AG09309 (cell line): ENCODE results near the gene RITA1.

ENCODE experiments used
- DNase-seq: peaks from one replicate; pipeline ENCODE4 v3.0.0-alpha.2; 2010; ENCODE audit warnings: low read depth
- H3K4me3 ChIP-seq: 2 replicates; pipeline ENCODE4 v1.5.1; 2011; ENCODE audit warnings: mild to moderate bottlenecking, low read depth, low read length, moderate library complexity; ENCODE audit not compliant: control insufficient read depth
- TF ChIP-seq, protein P1 (sequence below): IDR thresholded peaks from 2 replicates; pipeline ENCODE4 v1.5.1; 2011; ENCODE audit warnings: mild to moderate bottlenecking, low read depth, low read length, inconsistent platforms; ENCODE audit not compliant: insufficient read depth, control insufficient read depth; ENCODE audit errors: missing control alignments

Gene RITA1

DNA sequence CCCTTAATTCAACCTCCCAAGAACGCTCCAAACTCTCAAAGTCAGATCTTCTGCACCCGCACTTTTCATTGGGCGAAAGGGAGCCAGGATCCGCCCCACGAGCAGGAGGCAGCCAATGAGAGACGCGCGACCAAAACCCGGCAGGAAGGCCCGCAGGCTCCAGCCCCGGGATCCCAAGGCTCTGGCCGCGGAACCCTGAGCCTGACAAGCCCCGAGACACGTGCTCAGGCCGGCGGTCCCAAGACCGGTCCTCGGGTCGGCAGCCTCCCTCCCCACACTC, 681 bp upstream of the RITA1 start:
- peak overlapping the region; percentile 83 for H3K4me3 ChIP-seq
- DNase-seq, result peak; percentile 66
- TF ChIP-seq, protein P1, sequence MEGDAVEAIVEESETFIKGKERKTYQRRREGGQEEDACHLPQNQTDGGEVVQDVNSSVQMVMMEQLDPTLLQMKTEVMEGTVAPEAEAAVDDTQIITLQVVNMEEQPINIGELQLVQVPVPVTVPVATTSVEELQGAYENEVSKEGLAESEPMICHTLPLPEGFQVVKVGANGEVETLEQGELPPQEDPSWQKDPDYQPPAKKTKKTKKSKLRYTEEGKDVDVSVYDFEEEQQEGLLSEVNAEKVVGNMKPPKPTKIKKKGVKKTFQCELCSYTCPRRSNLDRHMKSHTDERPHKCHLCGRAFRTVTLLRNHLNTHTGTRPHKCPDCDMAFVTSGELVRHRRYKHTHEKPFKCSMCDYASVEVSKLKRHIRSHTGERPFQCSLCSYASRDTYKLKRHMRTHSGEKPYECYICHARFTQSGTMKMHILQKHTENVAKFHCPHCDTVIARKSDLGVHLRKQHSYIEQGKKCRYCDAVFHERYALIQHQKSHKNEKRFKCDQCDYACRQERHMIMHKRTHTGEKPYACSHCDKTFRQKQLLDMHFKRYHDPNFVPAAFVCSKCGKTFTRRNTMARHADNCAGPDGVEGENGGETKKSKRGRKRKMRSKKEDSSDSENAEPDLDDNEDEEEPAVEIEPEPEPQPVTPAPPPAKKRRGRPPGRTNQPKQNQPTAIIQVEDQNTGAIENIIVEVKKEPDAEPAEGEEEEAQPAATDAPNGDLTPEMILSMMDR, result no peak

DNA sequence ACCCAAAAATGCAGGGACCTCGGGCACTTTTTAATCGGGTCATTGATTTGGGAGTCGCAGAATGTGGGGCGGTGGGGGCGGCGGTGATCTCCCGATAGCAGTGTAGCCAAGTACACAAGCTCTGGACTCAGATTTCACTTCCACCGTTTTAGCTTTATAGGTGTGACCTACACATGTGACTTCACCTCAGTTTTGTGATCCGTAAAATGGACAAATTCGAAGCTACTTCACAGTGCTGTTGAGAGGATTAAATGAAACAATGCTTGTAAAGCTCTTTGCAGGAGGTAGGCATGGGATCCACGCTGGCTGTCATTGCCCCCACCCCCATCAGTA, 478 bp downstream of the RITA1 start:
- peak overlapping the region; percentile 83 for H3K4me3 ChIP-seq
- TF ChIP-seq, protein P1, result no peak
- DNase-seq, result no peak

GRCh38 chr12:113186666-113187325, 1.3 kb downstream of the RITA1 start:
- peak overlapping the region; percentile 83 for H3K4me3 ChIP-seq
- TF ChIP-seq, protein P1, result no peak
- no peak for DNase-seq

DNA sequence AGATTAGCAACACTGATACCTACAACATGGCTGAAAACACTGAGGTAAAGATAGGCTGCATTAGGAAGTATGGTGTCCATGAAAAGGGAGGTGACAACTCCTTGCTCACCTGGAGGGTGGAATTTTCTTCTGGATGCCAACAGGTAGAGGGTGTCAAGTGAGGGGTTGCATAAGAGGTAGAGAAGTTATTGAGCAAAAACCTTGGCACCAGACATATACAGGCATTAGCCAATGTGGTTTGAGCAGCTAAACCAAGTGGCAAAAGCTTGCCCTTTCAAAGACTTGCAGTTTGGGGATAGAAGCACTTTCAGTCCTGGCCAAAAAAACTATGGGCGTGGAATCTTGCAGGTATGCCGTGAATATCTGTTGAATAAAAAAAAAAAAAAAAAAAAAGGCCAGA, 3.8 kb downstream of the RITA1 start:
- no peak overlapping the region for H3K4me3 ChIP-seq
- TF ChIP-seq, protein P1, result no peak
- DNase-seq, result no peak

GRCh38 chr12:113190761-113191160, 5.2 kb downstream of the RITA1 start:
- TF ChIP-seq, protein P1, result no peak
- no peak overlapping the region for H3K4me3 ChIP-seq
- DNase-seq, result no peak

- no peak overlapping the region for H3K4me3 ChIP-seq
- TF ChIP-seq, protein P1, result no peak
- no peak for DNase-seq
Measured at GRCh38 chr12:113191227-113191626, 5.7 kb downstream of the RITA1 start.

GRCh38 chr12:113194971-113195391, 9.5 kb downstream of the RITA1 start:
- TF ChIP-seq, protein P1, result peak; percentile 3
- no peak for DNase-seq
- no peak overlapping the region for H3K4me3 ChIP-seq
